ENCODE results near the gene LPAR1.

- TF ChIP-seq POLR2A (IDR thresholded peaks at IDR 0.05) (no peak), CTCF (IDR thresholded peaks at IDR 0.05) (no peak), EP300 (IDR thresholded peaks at IDR 0.05) (no peak)
These were observed 43.5 kb downstream of the LPAR1 start for GRCh38 chr9:110994771-110995241.
